IMR-90 (cell line): ENCODE results near the gene CUX1. TPM values are rescaled to one million over a fixed set of nuclear protein-coding genes. Genes with fewer than 3 reads are reported as not detected.

ENCODE experiments used
- ATAC-seq: fragments of 200-7000 bp; cut with Tn5 transposase; 2 replicates; pipeline ENCODE4 v1.9.1; 2020; ENCODE audit warnings: low read depth, mild to moderate bottlenecking, moderate library complexity
- BruUV-seq: library from RNA; stranded (reverse); fragments of 400-500 nt; replicated peaks from 2 replicates; lab custom pipeline; 2021; lab: Mats Ljungman, UMichigan
- CTCF ChIA-PET: fragments of 300-600 bp; formaldehyde crosslinking; extraction: SDS; loops from one replicate; lab custom pipeline; 2021; ENCODE audit warnings: antibody characterized with exemption; lab: Yijun Ruan, JAX
- POLR2A ChIA-PET: fragments of 300-600 bp; sonication (Branson Sonifier 250); formaldehyde crosslinking; loops from one replicate; lab custom pipeline; 2022; ENCODE audit warnings: antibody characterized with exemption; ENCODE audit not compliant: unreplicated experiment; lab: Charles Lee
- DNase-seq: peaks from one replicate; pipeline ENCODE4 v3.0.0; 2013
- H2AFZ ChIP-seq: replicated peaks from 2 replicates; pipeline ENCODE3; 2013; ENCODE audit warnings: low read length, mild to moderate bottlenecking; ENCODE audit not compliant: poor library complexity
- H2AK5ac ChIP-seq: 2 replicates; pipeline ENCODE4 v1.6.1; 2013; ENCODE audit warnings: low read depth, low read length, inconsistent platforms
- H2AK9ac ChIP-seq: replicated peaks from 2 replicates; pipeline ENCODE3; 2013; ENCODE audit warnings: mild to moderate bottlenecking, low read depth, low read length, moderate library complexity; ENCODE audit not compliant: poor library complexity
- H2BK120ac ChIP-seq: 2 replicates; pipeline ENCODE4 v1.6.1; 2013; ENCODE audit warnings: low read depth, low read length, inconsistent platforms
- H2BK15ac ChIP-seq: 3 replicates; pipeline ENCODE4 v1.6.1; 2013; ENCODE audit warnings: low read depth, low read length, inconsistent platforms
- H2BK20ac ChIP-seq: 2 replicates; pipeline ENCODE4 v1.6.1; 2013; ENCODE audit warnings: low read depth, mild to moderate bottlenecking, inconsistent platforms, low read length, moderate library complexity
- H2BK5ac ChIP-seq: 2 replicates; pipeline ENCODE4 v1.6.1; 2013; ENCODE audit warnings: mild to moderate bottlenecking, low read depth, low read length, inconsistent platforms; ENCODE audit not compliant: poor library complexity, severe bottlenecking
- H3K14ac ChIP-seq: replicated peaks from 2 replicates; pipeline ENCODE4 v1.6.1; 2013; ENCODE audit warnings: low read depth, low read length, inconsistent platforms
- H3K18ac ChIP-seq: 2 replicates; pipeline ENCODE4 v1.6.1; 2013; ENCODE audit warnings: low read depth, low read length, control low read depth
- H3K23ac ChIP-seq: 2 replicates; pipeline ENCODE4 v1.6.1; 2013; ENCODE audit warnings: low read depth, low read length, inconsistent platforms
- H3K27ac ChIP-seq: 2 replicates; pipeline ENCODE4 v1.5.1; 2013; ENCODE audit warnings: mild to moderate bottlenecking, control low read depth, low read length; ENCODE audit not compliant: insufficient read depth
- H3K27me3 ChIP-seq: 2 replicates; pipeline ENCODE4 v1.6.1; 2013; ENCODE audit warnings: low read length; ENCODE audit not compliant: control insufficient read depth, insufficient read depth
- H3K36me3 ChIP-seq: 2 replicates; pipeline ENCODE4 v1.6.1; 2013; ENCODE audit warnings: low read length, mixed read lengths; ENCODE audit not compliant: control insufficient read depth, insufficient read depth
- H3K4ac ChIP-seq: 2 replicates; pipeline ENCODE4 v1.6.1; 2013; ENCODE audit warnings: low read depth, low read length, inconsistent platforms
- H3K4me1 ChIP-seq: 2 replicates; pipeline ENCODE4 v1.6.1; 2013; ENCODE audit warnings: low read length, mixed read lengths; ENCODE audit not compliant: control insufficient read depth, insufficient read depth
- H3K4me2 ChIP-seq: 2 replicates; pipeline ENCODE4 v1.6.1; 2013; ENCODE audit warnings: low read depth, mild to moderate bottlenecking, control low read depth, low read length, moderate library complexity
- H3K4me3 ChIP-seq: 2 replicates; pipeline ENCODE4 v1.5.1; 2013; ENCODE audit warnings: low read depth, mild to moderate bottlenecking, control low read depth, low read length, moderate library complexity; ENCODE audit not compliant: insufficient read depth
- H3K56ac ChIP-seq: 2 replicates; pipeline ENCODE4 v1.6.1; 2013; ENCODE audit warnings: low read length, inconsistent platforms; ENCODE audit not compliant: insufficient read depth; ENCODE audit errors: extremely low read depth
- H3K79me1 ChIP-seq, 2 experiments: 2 replicates each; pipeline ENCODE4 v1.6.1; 2013; ENCODE audit warnings: low read length in 2 of 2, inconsistent platforms in 1 of 2, low read depth in 1 of 2
- H3K9ac ChIP-seq: 2 replicates; pipeline ENCODE4 v1.6.1; 2013; ENCODE audit warnings: low read depth, low read length, control low read depth
- H3K9me1 ChIP-seq: 2 replicates; pipeline ENCODE4 v1.6.1; 2013; ENCODE audit warnings: low read length, inconsistent platforms; ENCODE audit not compliant: insufficient read depth
- H3K9me3 ChIP-seq: 2 replicates; pipeline ENCODE4 v1.6.1; 2013; ENCODE audit warnings: low read length; ENCODE audit not compliant: control insufficient read depth, insufficient read depth
- H4K20me1 ChIP-seq: 2 replicates; pipeline ENCODE4 v1.6.1; 2013; ENCODE audit warnings: low read length, inconsistent platforms; ENCODE audit not compliant: insufficient read depth
- H4K5ac ChIP-seq: 2 replicates; pipeline ENCODE4 v1.6.1; 2013; ENCODE audit warnings: mild to moderate bottlenecking, low read depth, low read length, control low read depth
- H4K8ac ChIP-seq, 2 experiments: 2 replicates each; pipeline ENCODE4 v1.6.1; 2013; ENCODE audit warnings: low read depth in 2 of 2, low read length in 2 of 2, control low read depth in 1 of 2, inconsistent platforms in 1 of 2
- H4K91ac ChIP-seq: 2 replicates; pipeline ENCODE4 v1.6.1; 2013; ENCODE audit warnings: low read depth, low read length, inconsistent platforms; ENCODE audit not compliant: insufficient read depth
- BHLHE40 ChIP-seq: fragments of 150-350 bp; IDR thresholded peaks from 2 replicates; pipeline ENCODE4 v1.6.1; 2016; ENCODE audit warnings: mild to moderate bottlenecking, low read depth, low read length
- CHD1 ChIP-seq: IDR thresholded peaks from 2 replicates; pipeline ENCODE4 v1.6.1; 2012; ENCODE audit warnings: low read depth, low read length, improper control_type of control experiment
- FOS ChIP-seq: fragments of 150-350 bp; IDR thresholded peaks from 2 replicates; pipeline ENCODE4 v1.6.1; 2016; ENCODE audit warnings: low read depth, low read length
- WGBS, 2 experiments: methylation state at CpG; one replicate each; pipeline versions ENCODE4 v1.1.5 to v1.1.7; 2013; ENCODE audit warnings: missing lambda C conversion rate in 2 of 2; ENCODE audit not compliant: insufficient read length in 1 of 2; ENCODE audit errors: extremely low coverage in 2 of 2; 5-methylcytosine and 5-hydroxymethylcytosine counted together
- dilution Hi-C: fragments of 300-500 bp; cut with HindIII; formaldehyde crosslinking; loops from one replicate; pipeline ENCODE4 v1.14.3; 2018; ENCODE audit warnings: low sequenced_read_pairs; ENCODE audit not compliant: unreplicated experiment
- in situ Hi-C: fragments of 300-500 bp; cut with MboI; formaldehyde crosslinking; loops from 3 replicates; pipeline ENCODE4 v1.14.3; 2019; ENCODE audit warnings: low sequenced_read_pairs, inconsistent platforms, mixed read lengths
- intact Hi-C: fragments of 100-400 bp; cut with micrococcal nuclease; formaldehyde crosslinking; loops from 2 replicates; pipeline ENCODE4 v1.10.0; 2022
- polyA plus RNA-seq, 3 experiments: library from polyadenylated mRNA; depleted of rRNA; stranded (reverse); fragments of >200 nt; gene quantifications; 2 replicates each; pipeline ENCODE4 v1.2.3, GENCODE V29; 2012; ENCODE audit warnings: low replicate concordance in 1 of 3
- total RNA-seq: library from RNA; depleted of rRNA; stranded (reverse); fragments of >200 nt; gene quantifications from 2 replicates; pipeline ENCODE4 v1.2.3, GENCODE V29; 2012
- TF ChIP-seq, protein P1 (sequence below): conservative IDR thresholded peaks from 2 replicates; pipeline ENCODE4 v1.5.1; 2012; ENCODE audit warnings: mild to moderate bottlenecking, low read depth, low read length, improper control_type of control experiment

CUX1 gene
- total and polyA plus RNA-seq, 2 of the 4 experiments (the other 2 are of a cell fraction), result 19.7 to 46.4 TPM

- H3K27me3 ChIP-seq, result no peaks in the 10 kb centered on the region
- H3K56ac ChIP-seq, result no peak overlapping the region
- H2BK5ac ChIP-seq, result no peak overlapping the region
- POLR2A ChIA-PET, result no interaction called here
- H4K5ac ChIP-seq, result no peak overlapping the region
- peaks cover 21% of the 10 kb centered on the region for H3K36me3 ChIP-seq
- dilution Hi-C loops, result no loop called here
- peak overlapping the region; percentile 9 for H2AK9ac ChIP-seq
- peaks cover 0 to 5% of the 10 kb centered on the region in 2 experiments; a peak in 2 of 4 replicates for H3K79me1 ChIP-seq
- H3K4me3 ChIP-seq, result no peak overlapping the region
- no peak overlapping the region for H3K27ac ChIP-seq
- WGBS, 2 experiments, result 73% methylated on average over 3 of the region's 15 CpGs; no CpG with 5 or more reads in 1 of the 2 experiments
- H3K9me1 ChIP-seq, result peaks cover 9% of the 10 kb centered on the region; the same call in 1 of the 2 replicates
- BruUV-seq, result no TSS peak
- H4K91ac ChIP-seq, result no peak overlapping the region
- no peak for TF ChIP-seq FOS
- no peak for TF ChIP-seq CHD1
- TF ChIP-seq BHLHE40, result no peak
- TF ChIP-seq, protein P1, sequence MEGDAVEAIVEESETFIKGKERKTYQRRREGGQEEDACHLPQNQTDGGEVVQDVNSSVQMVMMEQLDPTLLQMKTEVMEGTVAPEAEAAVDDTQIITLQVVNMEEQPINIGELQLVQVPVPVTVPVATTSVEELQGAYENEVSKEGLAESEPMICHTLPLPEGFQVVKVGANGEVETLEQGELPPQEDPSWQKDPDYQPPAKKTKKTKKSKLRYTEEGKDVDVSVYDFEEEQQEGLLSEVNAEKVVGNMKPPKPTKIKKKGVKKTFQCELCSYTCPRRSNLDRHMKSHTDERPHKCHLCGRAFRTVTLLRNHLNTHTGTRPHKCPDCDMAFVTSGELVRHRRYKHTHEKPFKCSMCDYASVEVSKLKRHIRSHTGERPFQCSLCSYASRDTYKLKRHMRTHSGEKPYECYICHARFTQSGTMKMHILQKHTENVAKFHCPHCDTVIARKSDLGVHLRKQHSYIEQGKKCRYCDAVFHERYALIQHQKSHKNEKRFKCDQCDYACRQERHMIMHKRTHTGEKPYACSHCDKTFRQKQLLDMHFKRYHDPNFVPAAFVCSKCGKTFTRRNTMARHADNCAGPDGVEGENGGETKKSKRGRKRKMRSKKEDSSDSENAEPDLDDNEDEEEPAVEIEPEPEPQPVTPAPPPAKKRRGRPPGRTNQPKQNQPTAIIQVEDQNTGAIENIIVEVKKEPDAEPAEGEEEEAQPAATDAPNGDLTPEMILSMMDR, result no peak
- H2AK5ac ChIP-seq, result no peak overlapping the region
- H3K14ac ChIP-seq, result no peak overlapping the region
- no peak overlapping the region for H3K4ac ChIP-seq
- DNase-seq (no peak), ATAC-seq (no peak)
- H3K23ac ChIP-seq, result no peak overlapping the region
- no peaks in the 10 kb centered on the region; the same call in 1 of the 2 replicates for H4K20me1 ChIP-seq
- H3K9me3 ChIP-seq, result no peaks in the 10 kb centered on the region
- intact Hi-C loops, result no loop called here
- H2AFZ ChIP-seq, result no peak overlapping the region
- in situ Hi-C loops, result no loop called here
- no peak overlapping the region for H3K4me2 ChIP-seq
- CTCF ChIA-PET, result interaction anchor here (0.6 kb wide), 2 partner anchors 25 to 48 kb away, joined by 3 to 4 read pairs; no protein-coding TSS in a partner anchor
- H2BK120ac ChIP-seq, result no peak overlapping the region
- H2BK15ac ChIP-seq, result no peak overlapping the region
- H3K18ac ChIP-seq, result no peak overlapping the region
- H3K4me1 ChIP-seq, result no peaks in the 10 kb centered on the region
- H4K8ac ChIP-seq, result no peak overlapping the region
- H2BK20ac ChIP-seq, result no peak overlapping the region
- no peak overlapping the region for H3K9ac ChIP-seq
Observed at GRCh38 chr7:102214477-102215072, 397.1 kb downstream of the CUX1 start.
